HepG2 (cell line): Measurements from ENCODE around the gene WDR26. TPM values are rescaled to one million over a fixed set of nuclear protein-coding genes. Genes with fewer than 3 reads are reported as not detected.

Experiments used
- ATAC-seq: fragments of 200-7000 bp; cut with Tn5 transposase; 3 replicates; pipeline ENCODE4 v1.9.1; 2020; ENCODE audit warnings: mild to moderate bottlenecking, moderate library complexity
- BruUV-seq: library from RNA; stranded (reverse); fragments of 400-500 nt; replicated peaks from 2 replicates; lab custom pipeline; 2021; lab: Mats Ljungman, UMichigan
- CTCF ChIA-PET: fragments of 300-600 bp; formaldehyde crosslinking; extraction: SDS; loops from one replicate; lab custom pipeline; 2021; ENCODE audit warnings: low total read pairs, inconsistent platforms, low intra/inter-chr PET ratio; lab: Yijun Ruan, JAX
- POLR2A ChIA-PET: fragments of 350-600 bp; sonication (Branson Sonifier 250); formaldehyde crosslinking; loops from one replicate; lab custom pipeline; 2020; ENCODE audit warnings: antibody characterized with exemption, inconsistent platforms; lab: Yijun Ruan, JAX
- DNase-seq: peaks from one replicate; pipeline ENCODE4 v3.0.0-alpha.2; 2015; ENCODE audit warnings: low spot score
- FAIRE-seq: peaks from 3 replicates; lab custom pipeline; 2011; peaks lifted over from hg19 to GRCh38; lab: Jason Lieb, UNC
- H2AFZ ChIP-seq: one replicate; pipeline ENCODE4 v1.6.1; 2011; ENCODE audit warnings: low read length, inconsistent platforms
- H3K27ac ChIP-seq: fragments of 300-600 bp; 3 replicates; pipeline ENCODE4 v1.8.0; 2011; ENCODE audit warnings: mixed run types, mild to moderate bottlenecking, mixed read lengths, low read length, inconsistent platforms; ENCODE audit not compliant: insufficient read depth; ENCODE audit errors: extremely low read length
- H3K27me3 ChIP-seq, 2 experiments: fragments of 200-600 bp in 1 of 2; 2 replicates in 1 of 2; 3 replicates in 1 of 2; pipeline versions ENCODE4 v1.6.0 to v1.8.0; 2011; ENCODE audit warnings: low read length in 2 of 2, mild to moderate bottlenecking in 2 of 2, moderate library complexity in 2 of 2, inconsistent platforms in 1 of 2; ENCODE audit not compliant: insufficient read depth in 2 of 2, control insufficient read depth in 1 of 2
- H3K36me3 ChIP-seq, 2 experiments: fragments of 200-600 bp in 1 of 2; replicated peaks in 1 of 2; 2 replicates in 1 of 2; 3 replicates in 1 of 2; pipeline versions ENCODE4 v1.5.1 to v1.8.0; 2011; ENCODE audit warnings: low read length in 2 of 2, inconsistent platforms in 1 of 2; ENCODE audit not compliant: insufficient read depth in 2 of 2, control insufficient read depth in 1 of 2
- H3K4me1 ChIP-seq: 2 replicates; pipeline ENCODE4 v1.5.1; 2012; ENCODE audit warnings: low read length, inconsistent platforms; ENCODE audit not compliant: insufficient read depth
- H3K4me2 ChIP-seq: 2 replicates; pipeline ENCODE4 v1.6.0; 2011; ENCODE audit warnings: low read depth, low read length, inconsistent platforms
- H3K4me3 ChIP-seq, 3 experiments: fragments of 200-600 bp in 1 of 3; sonication (generic), shearing (Covaris generic) in 1 of 3; replicated peaks in 1 of 3; 2 replicates each; pipeline ENCODE4 v1.5.1; 2011 to 2016; ENCODE audit warnings: low read length in 3 of 3, inconsistent platforms in 2 of 3, low read depth in 2 of 3, mild to moderate bottlenecking in 2 of 3, control low read depth in 1 of 3, mixed read lengths in 1 of 3; ENCODE audit not compliant: insufficient read depth in 1 of 3
- H3K79me2 ChIP-seq: one replicate; pipeline ENCODE4 v1.6.1; 2011; ENCODE audit warnings: low read length, inconsistent platforms; ENCODE audit not compliant: insufficient read depth
- H3K9ac ChIP-seq: 2 replicates; pipeline ENCODE4 v1.6.0; 2011; ENCODE audit warnings: mild to moderate bottlenecking, low read depth, low read length, inconsistent platforms; ENCODE audit not compliant: insufficient read depth
- H3K9me3 ChIP-seq: 2 replicates; pipeline ENCODE4 v1.5.1; 2012; ENCODE audit warnings: mild to moderate bottlenecking, low read length
- H4K20me1 ChIP-seq: 2 replicates; pipeline ENCODE4 v1.6.0; 2011; ENCODE audit warnings: inconsistent platforms, mild to moderate bottlenecking, low read length, moderate library complexity; ENCODE audit not compliant: insufficient read depth
- RBFOX2 ChIP-seq: fragments of 200-400 bp; formaldehyde crosslinking; IDR thresholded peaks from 2 replicates; pipeline ENCODE4 v1.6.1; 2017; ENCODE audit warnings: low read depth, mild to moderate bottlenecking, low read length
- ZBTB40 ChIP-seq, 2 experiments: fragments of 450-650 bp in 1 of 2; sonication (generic) in 1 of 2; formaldehyde crosslinking in 1 of 2; IDR thresholded peaks; 2 replicates each; pipeline versions ENCODE4 v1.6.1 to v1.8.0; 2016 to 2022; ENCODE audit warnings: antibody characterized with exemption in 1 of 2, mild to moderate bottlenecking in 1 of 2, missing genetic modification reagents in 1 of 2
- ZBTB8A ChIP-seq: sonication (generic); formaldehyde crosslinking; IDR thresholded peaks from 2 replicates; pipeline ENCODE4 v1.4.0; 2020; ENCODE audit warnings: mild to moderate bottlenecking, low read depth, missing genetic modification reagents, borderline replicate concordance
- ZNF512B ChIP-seq: sonication (generic); formaldehyde crosslinking; IDR thresholded peaks from 2 replicates; pipeline ENCODE4 v1.5.1; 2020; ENCODE audit warnings: missing genetic modification reagents, mild to moderate bottlenecking, borderline replicate concordance
- WGBS: methylation state at CpG from one replicate; pipeline ENCODE4 v1.1.6; 2017; ENCODE audit warnings: low lambda C conversion rate; 5-methylcytosine and 5-hydroxymethylcytosine counted together
- in situ Hi-C: cut with HindIII; loops from 2 replicates; pipeline ENCODE4 v1.10.0; 2017; ENCODE audit warnings: low pct_unique_long_range_greater_than_20kb; ENCODE audit not compliant: extremely low pct_ligation_motif_present
- intact Hi-C: fragments of 100-400 bp; cut with micrococcal nuclease; formaldehyde crosslinking; loops from one replicate; pipeline ENCODE4 v1.10.0; 2022; ENCODE audit not compliant: unreplicated experiment
- polyA plus RNA-seq, 8 experiments: library from polyadenylated mRNA; depleted of rRNA in 3 of 8; stranded (reverse) in 7 of 8; unstranded in 1 of 8; fragments of >200 nt; fragmentation: Illumina TruSeq in 4 of 8; extraction: Trizol in 4 of 8; gene quantifications; 2 replicates each; pipeline versions ENCODE4 v1.2.1 to v1.2.3, GENCODE V29; 2011 to 2016; ENCODE audit warnings: low read depth in 4 of 8, missing spikeins in 1 of 8, mixed read lengths in 1 of 8; ENCODE audit not compliant: insufficient read depth in 1 of 8
- total RNA-seq, 5 experiments: library from RNA; depleted of rRNA; stranded (reverse); fragments of >200 nt; fragmentation: Illumina TruSeq; extraction: Trizol; gene quantifications; 2 replicates each; pipeline ENCODE4 v1.2.3, GENCODE V29; 2016; ENCODE audit warnings: low read depth in 1 of 5

WDR26 gene
- total and polyA plus RNA-seq, 2 of the 13 experiments (the other 11 are each of a cell fraction or from before 2014, with no cell fraction given): 13.2 to 23.7 TPM

DNA sequence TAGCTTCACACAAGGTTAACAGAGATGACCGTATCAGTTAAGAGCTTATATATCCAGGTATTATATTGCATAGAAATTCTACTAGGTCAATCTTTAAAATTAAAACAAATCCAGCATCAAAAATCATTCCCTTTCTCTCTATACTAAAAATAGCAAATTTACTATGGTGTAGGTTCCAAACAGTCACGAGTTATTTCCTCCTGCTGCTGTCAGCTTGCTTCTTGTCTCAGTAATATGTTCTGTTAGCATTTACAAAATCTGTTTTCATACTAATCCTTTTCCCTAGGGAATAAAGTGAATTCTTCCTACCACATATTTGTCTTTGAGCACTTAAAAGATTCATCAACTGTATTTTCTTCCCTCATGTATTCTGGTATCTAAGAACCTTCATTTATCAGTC is 2.5 kb downstream of the WDR26 start:
- H3K9ac ChIP-seq: peak overlapping the region; percentile 64; the same call in 1 of the 2 replicates
- FAIRE-seq (no peak), DNase-seq (no peak), ATAC-seq (no peak)
- H3K9me3 ChIP-seq: no peaks in the 10 kb centered on the region
- H3K4me3 ChIP-seq: peak overlapping the region; percentile 89 to 95 (median 90); a peak in 5 of 6 replicates
- peaks cover 25% of the 10 kb centered on the region for H4K20me1 ChIP-seq
- no peak overlapping the region for H3K27ac ChIP-seq
- H3K27me3 ChIP-seq: no peaks in the 10 kb centered on the region; a peak in 1 of 5 replicates
- intact Hi-C loops: no loop called here
- TSS peak; percentile 53 for BruUV-seq
- H3K4me1 ChIP-seq: peaks cover 49% of the 10 kb centered on the region
- in situ Hi-C loops: no loop called here
- WGBS: 66% methylated on average over 2 of the region's 2 CpGs
- H3K4me2 ChIP-seq: peak overlapping the region; percentile 82
- peaks cover 1 to 16% of the 10 kb centered on the region in 2 experiments; a peak in 4 of 5 replicates for H3K36me3 ChIP-seq
- ChIA-PET POLR2A (no interaction called here), CTCF (no interaction called here)
- no peak overlapping the region for H2AFZ ChIP-seq
- TF ChIP-seq ZBTB8A (CRISPR knock-in tag): no peak
- 0 out of 2 replicates have a peak, but pooled peaks have one; percentile 27 for TF ChIP-seq RBFOX2
- TF ChIP-seq, all 625 proteins: peak for 1
- H3K79me2 ChIP-seq: peaks cover 64% of the 10 kb centered on the region

- peak overlapping the region; percentile 20; the same call in 1 of the 2 replicates for H3K9ac ChIP-seq
- peaks cover 2 to 16% of the 10 kb centered on the region in 2 experiments; a peak in 4 of 5 replicates for H3K36me3 ChIP-seq
- H3K9me3 ChIP-seq: no peaks in the 10 kb centered on the region
- H3K79me2 ChIP-seq: peaks cover 64% of the 10 kb centered on the region
- CTCF ChIA-PET: no interaction called here
- in situ Hi-C loops: no loop called here
- 60% methylated on average over 2 of the region's 2 CpGs for WGBS
- H2AFZ ChIP-seq: no peak overlapping the region
- FAIRE-seq (no peak), DNase-seq (no peak), ATAC-seq (no peak)
- peak overlapping the region; percentile 82 for H3K4me2 ChIP-seq
- peaks cover 25% of the 10 kb centered on the region for H4K20me1 ChIP-seq
- POLR2A ChIA-PET: no interaction called here
- H3K4me3 ChIP-seq: peak overlapping the region in 2 of 3 experiments; percentile 89 to 95; a peak in 4 of 6 replicates
- no peaks in the 10 kb centered on the region; a peak in 1 of 5 replicates for H3K27me3 ChIP-seq
- peak; percentile 25; the same call in 1 of the 2 replicates for TF ChIP-seq ZBTB40 (IDR thresholded peaks at IDR 0.05)
- no peak for TF ChIP-seq ZBTB40 (CRISPR knock-in tag; IDR thresholded peaks at IDR 0.05)
- TF ChIP-seq ZNF512B: no peak
- TF ChIP-seq, all 625 proteins: peak for 1
- Histone ChIP-seq H3K4me1 (peaks cover 45% of the 10 kb centered on the region), H3K27ac (no peak overlapping the region)
- no TSS peak for BruUV-seq
- intact Hi-C loops: no loop called here
These were observed 2.9 kb downstream of the WDR26 start for GRCh38 chr1:224431726-224432125.
